HepG2 (cell line): ENCODE data around the gene PA2G4. TPM values are rescaled to one million over a fixed set of nuclear protein-coding genes. Genes with fewer than 3 reads are reported as not detected.
A peak's percentile ranks its signal among the peaks of the same experiment; 100 is the strongest.

Experiments used
- ATF7-NPFF ChIP-seq: sonication (generic); formaldehyde crosslinking; IDR thresholded peaks from 2 replicates; pipeline ENCODE4 v1.8.1; 2023; ENCODE audit warnings: mild to moderate bottlenecking, low read depth, missing genetic modification reagents, moderate library complexity
- CHD4 ChIP-seq: fragments of 200-600 bp; sonication (generic); IDR thresholded peaks from 2 replicates; pipeline ENCODE4 v1.7.0; 2017; ENCODE audit warnings: mild to moderate bottlenecking, low read length, borderline replicate concordance
- ELF4 ChIP-seq: sonication (generic); formaldehyde crosslinking; IDR thresholded peaks from 2 replicates; pipeline ENCODE4 v1.5.0; 2020; ENCODE audit warnings: missing genetic modification reagents, mild to moderate bottlenecking, moderate library complexity, borderline replicate concordance
- EP300 ChIP-seq, 3 experiments: sonication (generic) in 1 of 3; formaldehyde crosslinking in 1 of 3; IDR thresholded peaks; 2 replicates each; pipeline versions ENCODE4 v1.5.1 to v1.6.1; 2011 to 2020; ENCODE audit warnings: low read depth in 2 of 3, low read length in 2 of 3, borderline replicate concordance in 1 of 3, improper control_type of control experiment in 1 of 3, mild to moderate bottlenecking in 1 of 3, missing genetic modification reagents in 1 of 3, moderate library complexity in 1 of 3
- ETV6 ChIP-seq: sonication (generic); formaldehyde crosslinking; conservative IDR thresholded peaks from 2 replicates; pipeline ENCODE4 v1.4.0; 2020; ENCODE audit warnings: missing genetic modification reagents
- KAT2B ChIP-seq: fragments of 150-350 bp; IDR thresholded peaks from 2 replicates; pipeline ENCODE4 v1.6.1; 2014; ENCODE audit warnings: low read depth, low read length, borderline replicate concordance
- NBN ChIP-seq: fragments of 450-650 bp; conservative IDR thresholded peaks from 2 replicates; pipeline ENCODE4 v1.6.1; 2017
- RFXAP ChIP-seq: sonication (generic); formaldehyde crosslinking; IDR thresholded peaks from 2 replicates; pipeline ENCODE4 v1.4.0; 2020; ENCODE audit warnings: missing genetic modification reagents, borderline replicate concordance
- RORA ChIP-seq: sonication (generic); formaldehyde crosslinking; IDR thresholded peaks from 2 replicates; pipeline ENCODE4 v1.5.0; 2020; ENCODE audit warnings: mild to moderate bottlenecking, missing genetic modification reagents, moderate library complexity
- TGIF2 ChIP-seq: IDR thresholded peaks from 2 replicates; pipeline ENCODE4 v1.6.1; 2016; ENCODE audit warnings: control low read depth, missing compliant biosample characterization
- ZNF329 ChIP-seq: sonication (generic); formaldehyde crosslinking; IDR thresholded peaks from 2 replicates; pipeline ENCODE4 v1.9.0; 2021; ENCODE audit warnings: low read depth, mild to moderate bottlenecking, missing genetic modification reagents
- ZNF34 ChIP-seq: sonication (generic); formaldehyde crosslinking; IDR thresholded peaks from 2 replicates; pipeline ENCODE4 v1.4.0; 2020; ENCODE audit warnings: mild to moderate bottlenecking, missing genetic modification reagents, borderline replicate concordance
- ZNF343 ChIP-seq: sonication (generic); formaldehyde crosslinking; IDR thresholded peaks from 2 replicates; pipeline ENCODE4 v1.4.0; 2020; ENCODE audit warnings: mild to moderate bottlenecking, missing genetic modification reagents
- ZNF460 ChIP-seq: sonication (generic); formaldehyde crosslinking; IDR thresholded peaks from 2 replicates; pipeline ENCODE4 v1.5.1; 2020; ENCODE audit warnings: missing genetic modification reagents, mild to moderate bottlenecking, borderline replicate concordance
- ZNF572 ChIP-seq: sonication (generic); formaldehyde crosslinking; IDR thresholded peaks from 2 replicates; pipeline ENCODE4 v1.5.1; 2020; ENCODE audit warnings: mild to moderate bottlenecking, missing genetic modification reagents
- ZNF629 ChIP-seq: sonication (generic); formaldehyde crosslinking; conservative IDR thresholded peaks from 2 replicates; pipeline ENCODE4 v1.5.0; 2020; ENCODE audit warnings: missing genetic modification reagents
- ZNF883 ChIP-seq: sonication (generic); formaldehyde crosslinking; IDR thresholded peaks from 2 replicates; pipeline ENCODE4 v1.5.1; 2020; ENCODE audit warnings: mild to moderate bottlenecking, missing genetic modification reagents; ENCODE audit errors: not compliant biosample characterization
- polyA plus RNA-seq, 8 experiments: library from polyadenylated mRNA; depleted of rRNA in 3 of 8; stranded (reverse) in 7 of 8; unstranded in 1 of 8; fragments of >200 nt; fragmentation: Illumina TruSeq in 4 of 8; extraction: Trizol in 4 of 8; gene quantifications; 2 replicates each; pipeline versions ENCODE4 v1.2.1 to v1.2.3, GENCODE V29; 2011 to 2016; ENCODE audit warnings: low read depth in 4 of 8, missing spikeins in 1 of 8, mixed read lengths in 1 of 8; ENCODE audit not compliant: insufficient read depth in 1 of 8
- total RNA-seq, 5 experiments: library from RNA; depleted of rRNA; stranded (reverse); fragments of >200 nt; fragmentation: Illumina TruSeq; extraction: Trizol; gene quantifications; 2 replicates each; pipeline ENCODE4 v1.2.3, GENCODE V29; 2016; ENCODE audit warnings: low read depth in 1 of 5
- TF ChIP-seq, protein P1 (sequence below): sonication (generic); formaldehyde crosslinking; IDR thresholded peaks from 2 replicates; pipeline ENCODE4 v1.8.1; 2023; ENCODE audit warnings: missing genetic modification reagents, inconsistent platforms, borderline replicate concordance
- TF ChIP-seq, protein P2 (sequence below): sonication (generic); IDR thresholded peaks from 2 replicates; pipeline ENCODE4 v1.6.1; 2016; ENCODE audit warnings: low read depth, borderline replicate concordance
- TF ChIP-seq, protein P3 (sequence below): IDR thresholded peaks from 2 replicates; pipeline ENCODE4 v1.6.1; 2016; ENCODE audit warnings: missing compliant biosample characterization, missing genetic modification reagents, borderline replicate concordance
- TF ChIP-seq, protein P4 (sequence below): IDR thresholded peaks from 2 replicates; pipeline ENCODE4 v1.4.0; 2020; ENCODE audit warnings: mild to moderate bottlenecking, missing genetic modification reagents

PA2G4 gene
- total and polyA plus RNA-seq, 2 of the 13 experiments (the other 11 are each of a cell fraction or from before 2014, with no cell fraction given) = 147 to 240 TPM

DNA sequence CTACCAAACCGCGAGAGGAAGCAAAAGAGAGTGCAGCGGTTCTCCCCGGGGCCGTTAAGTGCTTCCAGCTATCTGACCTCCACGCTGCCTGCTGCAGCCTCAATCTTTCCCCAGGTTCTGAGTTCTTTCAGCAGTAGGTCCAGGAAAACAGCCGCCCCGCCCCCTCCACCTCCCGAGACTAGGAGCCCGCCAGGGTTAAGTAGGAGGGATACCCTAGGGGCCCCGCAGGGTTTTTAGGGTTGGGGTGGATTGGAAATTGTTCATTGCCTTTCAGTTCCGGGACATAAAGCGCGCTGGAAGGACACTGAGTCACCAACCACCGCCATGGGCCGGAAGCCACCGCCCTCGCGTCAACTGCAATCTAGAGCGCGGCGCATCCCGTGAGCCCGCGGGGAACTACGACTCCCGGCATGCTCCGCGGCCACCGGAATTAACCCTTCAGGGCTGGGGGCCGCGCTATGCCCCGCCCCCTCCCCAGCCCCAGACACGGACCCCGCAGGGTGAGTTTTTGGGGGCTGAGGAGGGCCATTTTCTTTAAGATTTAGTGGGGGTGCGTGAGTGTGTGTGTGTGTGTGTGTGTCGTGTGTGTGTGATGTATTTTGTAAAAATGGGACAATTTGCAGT is 47.9 kb downstream of the PA2G4 start, which contains the start of gene MYL6B (continued):
- TF ChIP-seq, protein P1, sequence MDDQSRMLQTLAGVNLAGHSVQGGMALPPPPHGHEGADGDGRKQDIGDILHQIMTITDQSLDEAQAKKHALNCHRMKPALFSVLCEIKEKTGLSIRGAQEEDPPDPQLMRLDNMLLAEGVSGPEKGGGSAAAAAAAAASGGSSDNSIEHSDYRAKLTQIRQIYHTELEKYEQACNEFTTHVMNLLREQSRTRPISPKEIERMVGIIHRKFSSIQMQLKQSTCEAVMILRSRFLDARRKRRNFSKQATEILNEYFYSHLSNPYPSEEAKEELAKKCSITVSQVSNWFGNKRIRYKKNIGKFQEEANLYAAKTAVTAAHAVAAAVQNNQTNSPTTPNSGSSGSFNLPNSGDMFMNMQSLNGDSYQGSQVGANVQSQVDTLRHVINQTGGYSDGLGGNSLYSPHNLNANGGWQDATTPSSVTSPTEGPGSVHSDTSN (CRISPR knock-in tag) = no peak
- TF ChIP-seq NBN = no peak
- TF ChIP-seq CHD4 = no peak; the same call in 1 of the 2 replicates
- no peak for TF ChIP-seq ZNF34 (CRISPR knock-in tag)
- peak; percentile 60; the same call in 1 of the 2 replicates for TF ChIP-seq RFXAP
- no peak for TF ChIP-seq TGIF2
- no peak for TF ChIP-seq ELF4 (CRISPR knock-in tag)
- TF ChIP-seq, protein P2, sequence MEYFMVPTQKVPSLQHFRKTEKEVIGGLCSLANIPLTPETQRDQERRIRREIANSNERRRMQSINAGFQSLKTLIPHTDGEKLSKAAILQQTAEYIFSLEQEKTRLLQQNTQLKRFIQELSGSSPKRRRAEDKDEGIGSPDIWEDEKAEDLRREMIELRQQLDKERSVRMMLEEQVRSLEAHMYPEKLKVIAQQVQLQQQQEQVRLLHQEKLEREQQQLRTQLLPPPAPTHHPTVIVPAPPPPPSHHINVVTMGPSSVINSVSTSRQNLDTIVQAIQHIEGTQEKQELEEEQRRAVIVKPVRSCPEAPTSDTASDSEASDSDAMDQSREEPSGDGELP = no peak
- TF ChIP-seq ZNF883 = no peak
- no peak for TF ChIP-seq ATF7-NPFF (CRISPR knock-in tag)
- TF ChIP-seq, protein P3, sequence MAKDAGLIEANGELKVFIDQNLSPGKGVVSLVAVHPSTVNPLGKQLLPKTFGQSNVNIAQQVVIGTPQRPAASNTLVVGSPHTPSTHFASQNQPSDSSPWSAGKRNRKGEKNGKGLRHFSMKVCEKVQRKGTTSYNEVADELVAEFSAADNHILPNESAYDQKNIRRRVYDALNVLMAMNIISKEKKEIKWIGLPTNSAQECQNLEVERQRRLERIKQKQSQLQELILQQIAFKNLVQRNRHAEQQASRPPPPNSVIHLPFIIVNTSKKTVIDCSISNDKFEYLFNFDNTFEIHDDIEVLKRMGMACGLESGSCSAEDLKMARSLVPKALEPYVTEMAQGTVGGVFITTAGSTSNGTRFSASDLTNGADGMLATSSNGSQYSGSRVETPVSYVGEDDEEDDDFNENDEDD (CRISPR knock-in tag) = peak; percentile 61; the same call in 1 of the 2 replicates
- no peak for TF ChIP-seq ZNF460 (CRISPR knock-in tag)
- no peak for TF ChIP-seq KAT2B
- no peak for TF ChIP-seq ETV6
- TF ChIP-seq RORA (CRISPR knock-in tag) = no peak
- TF ChIP-seq ZNF343 (CRISPR knock-in tag) = no peak
- no peak for TF ChIP-seq ZNF329 (CRISPR knock-in tag)
- TF ChIP-seq, protein P4, sequence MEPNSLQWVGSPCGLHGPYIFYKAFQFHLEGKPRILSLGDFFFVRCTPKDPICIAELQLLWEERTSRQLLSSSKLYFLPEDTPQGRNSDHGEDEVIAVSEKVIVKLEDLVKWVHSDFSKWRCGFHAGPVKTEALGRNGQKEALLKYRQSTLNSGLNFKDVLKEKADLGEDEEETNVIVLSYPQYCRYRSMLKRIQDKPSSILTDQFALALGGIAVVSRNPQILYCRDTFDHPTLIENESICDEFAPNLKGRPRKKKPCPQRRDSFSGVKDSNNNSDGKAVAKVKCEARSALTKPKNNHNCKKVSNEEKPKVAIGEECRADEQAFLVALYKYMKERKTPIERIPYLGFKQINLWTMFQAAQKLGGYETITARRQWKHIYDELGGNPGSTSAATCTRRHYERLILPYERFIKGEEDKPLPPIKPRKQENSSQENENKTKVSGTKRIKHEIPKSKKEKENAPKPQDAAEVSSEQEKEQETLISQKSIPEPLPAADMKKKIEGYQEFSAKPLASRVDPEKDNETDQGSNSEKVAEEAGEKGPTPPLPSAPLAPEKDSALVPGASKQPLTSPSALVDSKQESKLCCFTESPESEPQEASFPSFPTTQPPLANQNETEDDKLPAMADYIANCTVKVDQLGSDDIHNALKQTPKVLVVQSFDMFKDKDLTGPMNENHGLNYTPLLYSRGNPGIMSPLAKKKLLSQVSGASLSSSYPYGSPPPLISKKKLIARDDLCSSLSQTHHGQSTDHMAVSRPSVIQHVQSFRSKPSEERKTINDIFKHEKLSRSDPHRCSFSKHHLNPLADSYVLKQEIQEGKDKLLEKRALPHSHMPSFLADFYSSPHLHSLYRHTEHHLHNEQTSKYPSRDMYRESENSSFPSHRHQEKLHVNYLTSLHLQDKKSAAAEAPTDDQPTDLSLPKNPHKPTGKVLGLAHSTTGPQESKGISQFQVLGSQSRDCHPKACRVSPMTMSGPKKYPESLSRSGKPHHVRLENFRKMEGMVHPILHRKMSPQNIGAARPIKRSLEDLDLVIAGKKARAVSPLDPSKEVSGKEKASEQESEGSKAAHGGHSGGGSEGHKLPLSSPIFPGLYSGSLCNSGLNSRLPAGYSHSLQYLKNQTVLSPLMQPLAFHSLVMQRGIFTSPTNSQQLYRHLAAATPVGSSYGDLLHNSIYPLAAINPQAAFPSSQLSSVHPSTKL (CRISPR knock-in tag) = peak; percentile 54; the same call in 1 of the 2 replicates
- no peak for TF ChIP-seq ZNF572 (CRISPR knock-in tag)
- TF ChIP-seq EP300 (IDR thresholded peaks at IDR 0.05; ENCODE audit: low read depth in 2 of 2, low read length in 2 of 2) = peak; percentile 29 to 30; a peak in 2 of 4 replicates
- no peak for TF ChIP-seq EP300 (CRISPR knock-in tag; IDR thresholded peaks at IDR 0.05; ENCODE audit: borderline replicate concordance)
- TF ChIP-seq ZNF629 (CRISPR knock-in tag) = peak; percentile 29; the same call in 1 of the 2 replicates
